Measurements from ENCODE around the gene TLR7.

- TF ChIP-seq POLR2AphosphoS5 (IDR thresholded peaks at IDR 0.05; ENCODE audit: low read depth) (no peak), REST (IDR thresholded peaks at IDR 0.05; ENCODE audit: insufficient replicate concordance, low read depth) (no peak), CTCF (IDR thresholded peaks at IDR 0.05; ENCODE audit: insufficient read depth, low read length) (no peak), GABPA (IDR thresholded peaks at IDR 0.05; ENCODE audit: low read depth) (no peak), SPI1 (IDR thresholded peaks at IDR 0.05; ENCODE audit: borderline replicate concordance, low read depth) (no peak)
Measured at GRCh38 chrX:12919051-12919450, 52.2 kb downstream of the TLR7 start.

Measured in HL-60 (cell line).